ENCODE measurements around the gene ZSCAN25.
A peak's percentile ranks its signal among the peaks of the same experiment; 100 is the strongest.
"Not testable (repeated sequence)": the region's sequence is repeated elsewhere in the genome, so short reads cannot be mapped to it uniquely, and the experiment has no call there.

ZSCAN25 gene

DNA sequence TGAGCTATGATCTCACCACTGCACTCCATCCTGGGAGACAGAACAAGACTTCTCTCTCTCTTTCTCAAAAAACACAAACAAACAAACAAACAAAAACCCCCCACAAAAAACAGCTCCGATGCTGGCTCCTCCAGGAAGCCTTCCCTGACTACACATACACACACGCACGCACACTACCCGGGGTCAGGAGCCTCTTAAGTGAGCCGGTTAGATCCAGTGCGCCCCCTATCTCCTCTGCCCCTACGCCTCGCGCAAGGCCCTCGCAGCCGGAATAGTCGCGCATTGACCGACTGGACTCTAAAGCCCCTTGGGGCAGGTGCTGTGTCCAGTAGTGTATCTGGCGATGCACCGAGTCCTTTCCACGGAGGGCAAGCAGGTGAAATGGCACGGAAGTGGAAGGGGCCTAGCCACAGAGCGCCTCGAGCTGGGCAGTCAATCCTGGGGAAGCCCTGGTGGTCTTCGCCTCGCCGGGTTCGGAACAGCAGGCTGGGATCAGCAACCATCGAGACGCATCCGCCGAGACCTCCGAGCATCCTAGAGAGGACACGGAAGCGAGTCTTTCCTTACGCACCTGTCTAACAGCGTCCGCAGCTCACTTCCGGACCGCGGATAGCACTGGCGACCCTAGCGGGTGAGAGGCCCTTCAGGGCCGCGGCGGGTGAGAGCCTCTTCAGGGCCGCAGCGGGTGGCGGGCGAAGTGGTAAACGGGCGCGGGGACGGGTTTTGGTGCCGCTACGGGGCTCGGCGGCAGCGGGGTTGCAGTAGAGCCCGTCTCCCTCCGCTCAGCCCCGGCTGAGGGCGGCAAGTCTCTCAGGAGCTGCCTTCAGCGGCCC is at the start of gene ZSCAN25:
Gene ZSCAN25 (plus strand): TSS at position 588 of the 833 bp plus-strand sequence. CDS start 2,661 bp downstream, outside the sequence.
- peak; percentile 99 for DNase-seq

DNA sequence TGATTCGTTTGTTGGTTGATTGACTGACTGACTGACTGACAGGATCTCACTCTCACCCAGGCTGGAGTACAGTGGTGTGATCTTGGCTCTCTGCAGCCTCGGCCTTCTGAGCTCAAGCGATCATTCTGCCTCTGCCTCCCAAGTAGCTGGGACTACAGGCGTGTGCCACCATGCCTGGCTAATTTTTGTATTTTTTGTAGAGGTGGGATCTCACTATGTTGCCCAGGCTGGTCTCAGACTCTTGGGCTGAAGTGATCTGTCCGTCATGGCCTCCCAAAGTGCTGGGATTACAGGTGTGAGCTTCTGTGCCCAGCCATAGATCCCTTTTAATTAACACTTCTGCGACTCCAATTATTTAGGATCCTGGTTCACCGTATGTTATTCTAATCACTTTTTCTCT is 48.0 kb upstream of the ZSCAN25 start:
- not testable (repeated sequence) for DNase-seq

DNA sequence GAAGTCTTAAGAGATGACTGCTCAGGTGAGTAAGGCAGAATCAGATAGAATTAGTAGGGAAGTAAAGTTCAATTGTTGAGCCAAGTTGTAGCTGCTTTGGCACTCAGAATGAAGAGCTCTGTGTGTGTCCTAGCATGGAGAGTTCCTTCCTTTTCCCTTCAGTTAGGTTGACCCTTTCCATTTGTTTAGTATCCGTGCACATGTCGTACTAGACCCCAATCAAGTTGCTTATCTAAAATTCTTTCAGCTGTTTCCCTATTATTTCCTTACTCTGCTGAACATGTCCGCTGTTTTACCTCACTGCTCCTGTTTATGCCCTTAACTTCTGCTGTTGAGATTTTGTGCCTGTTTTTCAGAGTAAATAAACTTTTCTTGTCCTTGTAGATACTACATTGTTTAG is 45.0 kb upstream of the ZSCAN25 start:
- no peak for DNase-seq

DNA sequence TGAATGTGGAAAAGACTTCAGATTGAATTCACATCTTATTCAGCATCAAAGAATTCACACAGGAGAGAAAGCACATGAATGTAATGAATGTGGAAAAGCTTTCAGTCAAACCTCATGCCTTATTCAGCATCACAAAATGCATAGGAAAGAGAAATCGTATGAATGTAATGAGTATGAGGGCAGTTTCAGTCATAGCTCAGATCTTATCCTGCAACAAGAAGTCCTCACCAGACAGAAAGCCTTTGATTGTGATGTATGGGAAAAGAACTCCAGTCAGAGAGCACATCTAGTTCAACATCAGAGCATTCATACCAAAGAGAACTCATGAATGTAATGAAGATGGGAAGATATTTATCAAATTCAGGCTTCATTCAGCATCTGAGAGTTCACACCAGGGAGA is 43.5 kb upstream of the ZSCAN25 start:
- no peak for DNase-seq

DNA sequence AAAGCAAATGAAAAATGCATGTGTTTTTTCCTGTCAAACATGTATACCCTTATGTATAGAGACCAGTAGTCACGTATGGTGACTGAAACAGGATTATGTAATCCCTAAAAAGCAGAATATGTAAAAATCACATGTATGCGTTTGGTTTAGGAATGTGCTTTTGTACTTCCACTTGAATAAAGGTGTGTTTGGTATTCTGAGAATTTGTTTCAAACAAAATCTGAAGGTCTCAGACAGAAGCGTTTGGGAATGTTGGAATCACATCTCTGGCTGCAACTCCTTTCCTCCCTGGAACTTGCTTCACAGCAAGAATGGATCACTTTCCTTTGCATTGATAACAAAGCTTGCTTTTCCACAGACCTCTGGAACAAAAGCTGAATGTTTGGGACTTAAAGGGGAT is 40.5 kb upstream of the ZSCAN25 start:
- DNase-seq = no peak

DNA sequence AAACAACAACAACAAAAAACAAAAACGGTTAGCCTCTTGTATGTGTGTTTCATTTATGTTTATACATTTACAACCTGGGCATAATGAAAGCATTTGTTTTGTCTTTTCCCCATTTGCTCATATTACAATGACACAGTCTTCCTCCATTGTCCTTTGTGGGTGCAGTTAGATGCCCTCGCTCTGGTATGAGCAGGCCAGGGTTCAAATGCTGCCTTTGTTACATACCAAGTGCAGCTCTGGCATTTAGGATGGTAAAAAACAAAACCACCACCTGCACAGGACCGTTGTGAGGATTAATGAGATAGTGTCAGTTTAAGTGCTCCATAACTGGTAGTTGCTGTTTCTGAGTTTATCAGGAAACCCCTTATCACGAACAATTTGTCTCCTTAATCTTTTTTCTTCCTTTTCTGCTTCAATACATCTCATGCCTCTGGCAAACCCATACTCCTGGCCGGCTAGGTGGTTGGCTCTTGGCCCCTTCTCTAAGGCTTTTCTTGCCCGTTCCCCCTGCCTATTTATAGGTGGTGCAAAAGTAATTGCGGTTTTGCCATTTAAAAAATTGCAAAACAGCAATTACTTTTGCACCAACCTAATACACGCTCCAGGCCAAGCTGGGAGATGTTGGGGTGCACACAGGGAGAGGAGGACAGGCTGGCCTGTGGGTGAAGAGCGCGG is 37.3 kb upstream of the ZSCAN25 start:
- peak; percentile 28 for DNase-seq

DNA sequence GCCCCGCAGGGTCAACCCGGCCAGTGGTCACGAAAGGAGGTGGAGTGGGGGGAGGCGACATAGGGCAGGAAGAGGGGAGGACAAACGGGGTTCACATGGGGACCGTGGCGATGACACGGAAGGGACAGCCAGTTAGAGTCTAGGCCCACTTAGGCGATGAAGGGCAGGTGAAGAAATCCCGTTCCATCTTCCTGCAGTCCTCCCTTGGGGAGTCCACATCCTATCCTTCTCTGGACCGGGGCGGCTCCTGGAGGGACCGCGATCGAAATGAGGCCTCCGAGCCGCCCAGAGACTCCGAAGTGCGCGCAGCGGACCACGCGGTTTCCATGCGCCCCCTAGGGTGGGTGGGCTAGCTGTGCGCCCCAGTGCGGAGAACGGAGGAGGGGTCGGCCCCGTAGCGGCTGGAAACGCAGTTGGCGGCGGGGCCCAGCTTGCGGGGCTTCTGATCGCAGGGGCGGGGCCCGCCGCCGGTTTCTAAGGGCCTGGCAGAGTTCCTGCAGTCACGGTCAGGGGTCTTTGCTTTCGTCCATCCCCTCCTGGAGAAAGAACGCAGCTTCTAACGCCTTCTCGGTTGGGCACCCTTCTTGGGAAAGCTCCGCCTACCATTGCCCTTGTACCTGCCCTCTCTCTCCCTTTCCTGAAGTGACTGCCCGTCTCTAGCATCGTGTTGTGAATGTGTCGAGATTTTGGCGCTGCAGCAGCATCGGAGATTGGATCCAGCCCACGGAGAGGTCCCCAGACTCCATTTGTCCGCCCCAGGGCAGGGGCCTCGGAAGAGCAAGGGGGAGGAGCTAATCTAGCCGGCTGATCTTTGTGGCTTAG is 36.6 kb upstream of the ZSCAN25 start:
- DNase-seq = peak; percentile 92

DNA sequence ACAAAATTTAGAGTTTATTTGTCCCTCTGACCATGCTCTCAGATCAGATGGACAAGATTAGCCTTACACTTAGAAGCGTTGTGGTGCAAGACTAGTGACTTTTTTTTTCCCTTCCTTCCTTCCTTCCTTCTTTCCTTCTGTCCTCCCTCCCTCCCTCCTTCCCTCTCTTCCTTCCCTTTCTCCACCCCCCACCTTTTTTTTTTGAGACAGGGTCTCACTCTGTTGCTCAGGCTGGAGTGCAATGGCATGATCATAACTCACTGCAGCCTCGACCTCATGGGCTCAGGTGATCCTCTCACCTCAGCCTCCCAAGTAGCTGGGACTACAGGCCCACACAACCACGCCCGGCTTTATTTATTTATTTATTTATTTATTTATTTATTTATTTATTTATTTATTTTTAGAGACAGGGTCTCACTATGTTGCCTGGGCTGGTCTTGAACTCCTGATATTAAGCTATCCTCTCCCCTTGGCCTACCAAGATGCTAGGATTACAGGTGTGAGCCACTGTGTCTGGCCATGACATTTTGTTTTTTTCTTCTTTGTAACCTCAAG is 35.9 kb upstream of the ZSCAN25 start:
- not testable (repeated sequence) for DNase-seq

DNA sequence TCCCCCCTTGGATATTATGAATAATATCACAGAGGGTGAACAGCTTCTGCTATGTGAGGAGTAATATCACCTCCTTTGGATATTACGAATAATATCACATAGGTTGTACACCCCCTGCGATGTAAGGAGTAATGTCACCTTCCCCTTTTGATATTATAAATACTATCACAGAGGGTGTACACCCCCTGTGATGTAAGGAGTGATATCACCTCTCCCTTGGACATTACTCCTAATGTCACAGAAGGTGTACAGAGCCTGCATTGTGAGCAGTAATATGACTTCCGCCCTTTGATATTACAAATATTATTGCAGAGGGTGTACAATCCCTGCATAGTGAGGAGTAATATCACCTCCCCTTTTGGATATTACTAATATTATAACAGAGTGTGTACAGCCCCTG is 27.9 kb upstream of the ZSCAN25 start:
- DNase-seq = no peak

DNA sequence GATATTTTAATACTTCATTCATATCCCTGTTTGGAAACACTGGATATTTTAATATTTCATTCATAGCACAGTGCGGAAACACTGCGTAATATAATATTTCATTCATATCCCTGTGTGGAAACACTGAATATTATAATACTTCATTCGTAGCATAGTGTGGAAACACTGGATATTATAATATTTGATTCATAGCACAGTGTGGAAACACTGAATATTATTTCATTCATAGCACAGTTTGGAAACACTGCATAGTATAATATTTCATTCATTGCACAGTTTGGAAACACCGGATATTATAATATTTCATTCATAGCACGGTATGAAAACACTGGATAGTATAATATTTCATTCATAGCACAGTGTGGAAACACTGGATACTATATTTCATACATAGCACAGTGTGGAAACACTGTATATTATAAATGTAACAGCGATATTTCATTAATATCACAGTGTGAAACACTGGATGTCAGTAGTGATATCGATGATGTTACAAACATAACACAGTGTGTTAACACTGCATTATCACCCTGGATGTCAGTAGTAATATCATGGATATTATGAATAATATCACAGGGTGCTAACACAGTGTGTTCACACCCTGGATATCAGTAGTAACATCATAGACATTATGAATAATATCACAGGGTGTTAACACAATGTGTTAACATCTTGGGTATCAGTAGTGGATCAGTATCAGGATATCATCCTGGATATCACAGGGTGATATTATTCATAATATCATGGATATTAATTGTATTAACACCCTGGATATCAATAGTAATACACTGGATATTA is 21.6 kb upstream of the ZSCAN25 start:
- no peak for DNase-seq

DNA sequence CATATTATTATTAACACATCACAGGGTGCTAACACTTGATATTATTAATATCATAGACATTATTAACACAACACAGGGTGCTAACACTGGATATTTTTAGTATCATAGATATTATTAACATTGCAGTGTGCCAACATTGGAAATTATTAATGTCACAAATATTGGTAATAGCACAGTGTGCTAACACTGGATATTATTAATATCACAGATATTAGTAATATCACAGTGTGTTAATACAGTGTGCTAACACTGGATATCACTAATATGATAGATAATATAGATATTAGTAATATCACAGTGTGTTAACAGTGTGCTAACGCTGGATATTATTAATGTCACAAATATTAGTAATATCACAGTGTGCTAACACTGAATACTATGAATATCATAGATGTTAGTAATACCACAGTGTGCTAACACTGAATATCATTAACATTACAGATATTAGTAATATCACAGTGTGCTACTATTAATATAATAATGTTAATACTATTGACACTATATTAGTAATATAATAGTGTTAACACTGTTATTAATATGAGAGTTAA is 20.3 kb upstream of the ZSCAN25 start:
- no peak for DNase-seq

DNA sequence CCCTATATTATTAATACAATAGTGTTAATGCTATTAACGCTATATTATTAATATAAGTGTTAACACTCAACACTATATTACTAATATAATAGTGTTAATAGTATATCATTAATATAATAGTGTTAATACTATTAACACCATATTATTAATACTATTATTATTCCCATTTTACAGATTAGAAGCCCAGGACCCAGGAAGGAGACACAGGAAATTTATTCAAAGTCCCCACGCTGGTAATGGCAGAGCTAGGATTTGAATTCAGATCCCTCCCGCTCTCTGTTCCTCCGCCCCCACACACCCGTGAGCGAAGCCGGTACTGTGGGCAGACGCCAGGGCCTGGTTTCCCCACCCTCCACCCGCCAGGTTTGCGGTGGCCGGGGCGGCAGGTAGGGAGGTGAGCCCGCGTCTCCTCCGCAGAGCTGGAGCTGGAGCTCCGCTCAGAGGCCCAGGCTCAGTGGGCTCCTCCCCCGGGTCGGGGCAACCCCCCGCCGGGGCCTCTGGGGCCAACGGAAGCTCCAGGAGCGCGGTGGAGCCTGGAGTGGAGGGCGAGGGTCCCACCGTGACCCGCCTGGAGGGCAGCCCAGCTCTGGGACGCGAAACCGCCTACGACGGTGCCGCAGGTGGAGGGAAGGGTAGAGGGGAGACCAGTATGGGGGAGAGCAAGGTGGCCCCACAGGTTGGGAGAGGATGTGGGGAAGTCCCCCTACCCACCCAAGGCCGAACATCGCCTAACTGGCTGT is 18.8 kb upstream of the ZSCAN25 start, which contains the start of gene TMEM225B:
Gene TMEM225B (plus strand): TSS at position 506 of the 740 bp plus-strand sequence. CDS start 6,122 bp downstream, outside the sequence.
- no peak for DNase-seq

DNA sequence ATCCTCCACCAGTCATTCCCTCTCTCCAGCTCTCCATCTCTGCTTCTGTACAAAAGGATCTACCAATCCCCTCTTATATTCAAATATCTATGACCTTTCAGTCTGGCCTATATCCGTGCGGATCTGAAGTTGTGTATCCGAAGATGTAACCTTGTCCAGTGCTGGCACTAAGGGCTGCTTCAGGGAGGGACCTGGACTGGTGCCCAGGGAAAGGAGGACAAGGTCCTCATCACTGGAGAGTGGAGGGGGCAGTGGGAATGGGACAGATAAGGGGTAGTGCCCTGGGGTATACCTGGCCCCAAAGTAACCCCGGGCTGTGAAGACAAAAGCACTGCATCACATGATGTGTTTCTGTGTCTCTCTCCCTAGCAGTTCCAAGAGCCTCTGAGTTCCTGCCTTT is 16.9 kb upstream of the ZSCAN25 start:
- DNase-seq = no peak

DNA sequence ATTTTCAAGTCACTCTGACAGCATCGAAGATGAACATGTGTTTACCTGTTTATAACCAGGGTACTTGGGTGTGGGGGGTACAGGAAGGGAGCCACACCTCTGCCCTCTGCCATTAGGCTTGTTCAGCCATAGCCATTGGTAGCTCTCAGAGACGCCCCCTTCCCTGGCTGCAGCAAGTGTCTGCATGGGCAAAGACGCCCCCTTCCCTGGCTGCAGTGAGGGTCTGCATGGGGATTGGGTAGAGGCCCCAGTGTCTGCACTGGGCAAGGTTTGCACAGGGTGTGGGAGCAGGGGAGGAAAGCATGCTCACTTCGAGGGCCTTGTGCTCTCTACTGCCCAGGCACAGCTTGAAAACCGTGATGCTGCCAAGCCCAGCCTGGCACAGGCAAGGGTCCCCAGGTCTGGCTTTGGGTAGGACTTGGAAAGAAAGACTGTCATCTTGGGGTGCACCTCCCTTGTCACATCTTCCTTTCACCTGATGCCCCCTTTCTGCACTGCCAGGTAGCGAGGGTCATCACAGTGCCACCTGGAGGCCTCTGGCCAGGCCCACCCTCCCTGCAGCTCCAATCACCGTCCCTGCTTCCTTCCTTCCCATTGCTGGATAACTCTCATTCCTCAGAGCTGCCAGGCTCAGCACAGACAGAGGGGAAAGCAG is 15.0 kb upstream of the ZSCAN25 start:
- no peak for DNase-seq

DNA sequence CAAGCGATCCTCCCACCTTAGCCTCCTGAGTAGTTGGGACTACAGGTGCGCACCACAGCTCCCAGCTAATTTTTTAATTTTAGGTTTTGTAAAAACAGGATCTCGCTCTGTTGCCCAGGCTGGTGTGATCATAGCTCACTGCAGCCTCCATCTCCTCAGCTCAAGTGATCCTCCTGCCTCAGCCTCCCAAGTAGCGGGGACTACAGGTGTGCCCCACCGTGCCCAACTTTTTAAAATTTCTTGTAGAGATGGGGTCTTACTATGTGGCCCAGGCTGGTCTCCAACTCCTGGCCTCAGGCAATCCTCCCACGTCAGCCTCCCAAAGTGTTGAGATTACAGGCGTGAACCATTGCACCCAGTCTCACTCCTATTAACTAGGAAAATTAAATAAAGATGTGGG is 11.2 kb upstream of the ZSCAN25 start:
- no peak for DNase-seq

DNA sequence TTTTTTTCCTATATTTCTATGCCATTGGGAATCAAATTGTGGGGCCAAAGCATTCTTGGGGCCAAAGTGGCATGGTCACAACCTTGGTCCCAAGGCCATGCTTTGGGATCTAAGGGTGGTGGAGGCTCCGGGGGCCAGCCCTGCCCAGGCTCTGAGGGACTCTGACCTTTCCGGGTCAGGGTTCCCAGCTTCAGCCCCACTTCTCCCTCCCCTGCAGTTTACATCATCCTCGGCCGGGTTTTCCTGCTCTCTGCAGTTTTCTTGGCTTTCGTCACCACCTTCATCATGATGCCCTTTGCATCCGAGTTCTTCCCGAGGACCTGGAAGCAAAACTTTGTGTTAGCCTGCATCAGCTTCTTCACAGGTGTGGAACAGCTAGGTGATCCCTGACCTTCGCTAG is 10.2 kb upstream of the ZSCAN25 start:
- DNase-seq = no peak

DNA sequence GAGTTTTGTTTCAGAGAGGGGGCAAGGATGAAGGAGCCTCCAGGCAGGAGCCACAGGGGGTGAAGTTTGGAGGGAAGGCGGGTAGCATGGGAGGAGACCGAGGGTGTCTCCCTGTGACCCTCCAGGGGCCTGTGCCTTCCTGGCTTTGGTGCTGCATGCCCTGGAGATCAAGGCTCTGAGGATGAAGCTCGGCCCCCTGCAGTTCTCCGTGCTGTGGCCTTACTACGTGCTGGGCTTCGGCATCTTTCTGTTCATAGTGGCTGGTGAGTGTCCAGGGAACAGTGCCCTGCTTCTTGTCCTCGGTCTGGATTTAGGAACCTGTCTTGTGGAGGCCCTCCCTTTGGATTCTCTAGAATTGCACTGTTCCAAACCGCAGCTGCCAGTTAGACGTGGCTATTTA is 9.2 kb upstream of the ZSCAN25 start:
- DNase-seq = no peak

DNA sequence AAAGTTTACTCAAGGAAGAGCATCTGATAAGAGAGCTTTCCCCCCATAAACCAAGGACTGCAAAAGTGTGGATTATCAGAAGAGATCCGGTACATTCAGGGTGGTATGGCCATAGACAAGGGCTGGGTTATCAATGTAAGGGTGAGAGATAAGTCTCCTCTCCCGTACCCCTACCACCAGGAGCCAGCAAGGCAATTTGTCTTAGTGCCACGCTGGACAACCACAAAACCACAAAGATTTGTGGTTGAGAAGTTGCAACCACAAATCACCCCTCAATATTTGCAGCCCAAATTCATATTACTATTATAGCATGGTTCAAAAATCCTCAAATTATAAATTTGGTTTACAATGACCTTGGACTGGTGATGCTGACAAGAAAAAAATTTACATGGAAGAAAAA is 2.3 kb upstream of the ZSCAN25 start:
- no peak for DNase-seq

DNA sequence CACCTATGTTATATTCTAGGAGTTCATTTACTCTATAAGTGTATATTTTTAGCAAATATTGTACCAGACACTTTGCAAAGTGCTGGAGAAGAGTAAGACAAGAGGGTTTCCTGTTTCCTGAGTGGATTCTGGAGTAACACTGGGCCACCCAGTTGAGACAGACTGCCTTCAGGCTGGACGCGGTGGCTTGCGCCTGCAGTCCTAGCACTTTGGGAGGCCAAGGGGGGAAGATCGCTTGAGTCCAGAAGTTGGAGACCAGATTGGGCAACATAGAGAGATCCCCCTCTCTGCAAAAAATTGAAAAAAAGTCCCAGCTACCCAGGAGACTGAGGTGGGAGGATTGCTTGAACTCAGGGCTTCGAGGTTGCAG is 772 bp upstream of the ZSCAN25 start:
- no peak for DNase-seq

DNA sequence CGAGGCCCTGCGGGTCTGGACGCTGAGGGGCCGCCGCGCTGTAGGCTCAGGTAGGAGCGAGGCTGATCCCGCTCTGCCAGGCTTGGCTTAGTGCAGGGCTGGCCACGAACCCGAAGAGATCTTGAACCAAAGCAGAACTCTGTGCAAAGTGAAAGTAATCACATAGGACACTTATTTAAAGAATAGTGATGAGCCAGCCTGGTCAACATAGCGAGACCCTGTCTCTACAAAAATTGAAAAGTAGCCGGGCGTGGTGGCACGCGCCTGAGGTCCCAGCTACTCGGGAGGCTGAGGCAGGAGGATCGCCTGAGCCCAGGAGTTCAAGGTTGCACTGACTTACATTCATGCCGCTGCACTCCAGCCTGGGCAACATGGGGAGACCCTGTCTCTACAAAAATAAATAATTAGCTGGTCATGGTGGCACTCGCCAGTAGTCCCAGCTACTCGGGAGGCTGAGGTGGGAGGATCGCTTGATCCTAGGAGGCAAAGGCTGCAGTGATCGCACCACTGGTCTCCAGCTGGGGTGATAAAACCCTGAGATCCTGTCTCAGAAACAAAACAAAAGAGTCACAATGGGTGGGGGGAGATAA is 541 bp downstream of the ZSCAN25 start:
- DNase-seq = no peak
